C4-2B (cell line): ENCODE results near the gene SUV39H1.

ENCODE experiments used
- H3K27ac ChIP-seq: fragments of 450-650 bp; 2 replicates; pipeline ENCODE4 v1.5.1; 2017
- CTCF ChIP-seq: fragments of 450-650 bp; conservative IDR thresholded peaks from 2 replicates; pipeline ENCODE4 v1.5.1; 2017; ENCODE audit warnings: mild to moderate bottlenecking
- ZFX ChIP-seq: fragments of 450-650 bp; IDR thresholded peaks from 2 replicates; pipeline ENCODE4 v1.6.1; 2017

The SUV39H1 gene

DNA sequence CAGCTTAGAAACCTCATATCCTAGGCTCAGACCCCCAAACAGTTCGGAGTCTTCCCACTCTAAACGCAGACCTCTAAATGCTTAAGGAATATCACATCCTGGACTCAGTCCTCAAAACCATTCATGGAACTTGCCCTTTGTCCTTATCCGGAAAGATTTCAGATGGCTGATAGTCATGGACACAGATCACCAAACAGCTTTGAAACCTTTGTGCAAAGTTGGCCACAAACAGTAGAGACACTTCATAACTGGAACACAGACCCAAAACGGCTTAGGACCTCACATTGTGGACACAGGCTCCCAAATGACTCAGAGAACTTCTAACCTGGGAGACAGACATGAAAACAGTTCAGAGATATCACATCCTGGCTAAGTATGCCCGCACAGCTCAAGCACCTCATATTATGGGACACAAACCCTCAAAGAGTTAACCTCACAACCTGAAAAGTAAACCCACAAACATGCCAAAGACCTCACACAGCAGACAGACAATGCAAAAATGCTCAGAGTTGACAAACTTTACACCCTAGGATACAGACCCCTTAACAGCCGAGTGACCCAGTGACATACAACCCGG is 15.5 kb downstream of the SUV39H1 start:
- no peak overlapping the region for H3K27ac ChIP-seq
- TF ChIP-seq ZFX: no peak
- no peak for TF ChIP-seq CTCF

GRCh38 chrX:48713847-48714246 is 17.3 kb downstream of the SUV39H1 start:
- no peak overlapping the region for H3K27ac ChIP-seq
- TF ChIP-seq ZFX (no peak), CTCF (no peak)

- no peak for TF ChIP-seq ZFX
- H3K27ac ChIP-seq: no peak overlapping the region
These were observed 18.0 kb downstream of the SUV39H1 start for GRCh38 chrX:48714573-48714972.

DNA sequence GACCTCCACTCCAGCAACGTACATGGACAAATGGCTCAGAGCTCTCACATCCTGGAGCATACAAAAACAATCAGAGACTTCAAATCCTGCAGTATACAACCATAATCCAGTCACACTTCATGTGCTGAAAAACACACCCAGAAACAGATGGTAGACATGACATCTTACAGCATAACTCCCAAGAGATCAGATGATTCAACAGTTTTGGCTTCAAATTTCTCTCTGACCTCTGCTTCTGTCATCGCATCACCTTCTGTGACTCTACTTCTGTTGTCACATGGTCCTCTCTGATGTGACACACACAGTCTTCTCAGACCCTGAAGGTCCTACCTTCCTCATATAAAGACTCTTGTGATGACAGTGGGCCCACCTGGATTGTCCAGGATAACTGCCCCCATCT is 18.5 kb downstream of the SUV39H1 start:
- TF ChIP-seq ZFX (no peak), CTCF (no peak)
- no peak overlapping the region for H3K27ac ChIP-seq

DNA sequence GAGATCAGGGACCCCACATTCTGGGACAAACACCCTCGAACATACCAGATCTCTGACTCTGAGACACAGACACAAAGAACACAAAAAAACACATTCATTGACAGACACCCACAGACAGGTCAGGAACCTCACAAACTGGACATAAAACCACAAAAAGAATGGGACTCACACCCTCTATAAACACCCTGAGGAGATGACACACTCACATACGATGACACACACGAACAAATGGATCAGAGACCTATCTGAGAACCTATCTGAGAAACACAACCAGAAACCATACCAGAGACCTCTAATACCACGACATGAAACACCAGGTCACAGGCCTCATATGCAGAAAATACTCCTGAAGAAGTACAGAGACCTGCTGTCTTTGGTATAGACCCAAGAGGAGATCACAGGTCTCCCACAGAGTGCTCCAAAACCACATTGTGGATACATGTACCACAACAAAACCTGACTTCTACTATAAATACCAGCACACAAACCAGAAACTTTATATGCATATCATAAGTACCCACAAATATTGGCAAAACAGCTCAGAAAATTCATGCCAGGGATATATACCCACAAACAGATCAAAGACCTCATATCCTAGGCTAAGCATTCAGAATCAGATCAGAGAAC is 19.5 kb downstream of the SUV39H1 start:
- TF ChIP-seq ZFX (no peak), CTCF (no peak)
- no peak overlapping the region for H3K27ac ChIP-seq

GRCh38 chrX:48719958-48720357 is 23.4 kb downstream of the SUV39H1 start:
- H3K27ac ChIP-seq: no peak overlapping the region

DNA sequence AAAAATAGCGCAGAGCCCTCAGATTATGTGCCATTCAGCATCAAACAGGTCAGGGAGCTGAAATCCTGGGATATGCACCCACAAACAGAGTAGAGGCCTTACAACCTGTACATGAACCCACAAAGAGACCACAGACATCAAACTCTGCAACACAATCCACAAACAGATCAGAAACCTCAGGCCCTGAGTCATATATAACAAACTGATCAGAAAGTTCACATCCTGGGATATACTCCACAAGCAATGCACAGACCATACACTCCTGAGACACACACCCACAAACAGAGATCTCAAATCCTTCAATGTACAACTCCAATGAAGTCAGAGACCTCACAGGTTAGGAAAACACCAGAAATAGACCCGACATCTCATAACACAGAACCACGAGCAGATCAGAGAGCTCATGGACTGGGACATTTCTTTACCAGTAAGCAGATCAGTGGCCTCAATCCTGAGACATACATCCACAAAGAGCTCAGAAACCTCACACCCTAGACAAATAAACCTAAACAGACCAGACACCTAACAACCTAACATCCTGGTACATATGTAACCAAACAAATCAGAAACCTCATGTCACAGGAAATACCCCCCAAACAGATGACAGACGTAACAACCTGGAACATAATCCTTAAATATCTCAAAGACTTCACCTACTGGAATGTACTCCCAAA is 24.2 kb downstream of the SUV39H1 start:
- H3K27ac ChIP-seq: no peak overlapping the region
- TF ChIP-seq CTCF (no peak), ZFX (no peak)

More at GRCh38 chrX:48719958-48720357, 23.4 kb downstream of the SUV39H1 start:
- TF ChIP-seq ZFX (no peak), CTCF (no peak)
